ENCODE results near the gene COL15A1. TPM values are rescaled to one million over a fixed set of nuclear protein-coding genes. Genes with fewer than 3 reads are reported as not detected.

COL15A1 gene
- total and polyA plus RNA-seq, 2 of the 8 experiments (the other 6 are each of a cell fraction or from before 2014, with no cell fraction given) = 0.12 to 0.15 TPM

- TF ChIP-seq, protein P1, sequence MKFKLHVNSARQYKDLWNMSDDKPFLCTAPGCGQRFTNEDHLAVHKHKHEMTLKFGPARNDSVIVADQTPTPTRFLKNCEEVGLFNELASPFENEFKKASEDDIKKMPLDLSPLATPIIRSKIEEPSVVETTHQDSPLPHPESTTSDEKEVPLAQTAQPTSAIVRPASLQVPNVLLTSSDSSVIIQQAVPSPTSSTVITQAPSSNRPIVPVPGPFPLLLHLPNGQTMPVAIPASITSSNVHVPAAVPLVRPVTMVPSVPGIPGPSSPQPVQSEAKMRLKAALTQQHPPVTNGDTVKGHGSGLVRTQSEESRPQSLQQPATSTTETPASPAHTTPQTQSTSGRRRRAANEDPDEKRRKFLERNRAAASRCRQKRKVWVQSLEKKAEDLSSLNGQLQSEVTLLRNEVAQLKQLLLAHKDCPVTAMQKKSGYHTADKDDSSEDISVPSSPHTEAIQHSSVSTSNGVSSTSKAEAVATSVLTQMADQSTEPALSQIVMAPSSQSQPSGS (IDR thresholded peaks at IDR 0.05; ENCODE audit: low read length) = no peak
- TF ChIP-seq YY1 (IDR thresholded peaks at IDR 0.05; ENCODE audit: low read depth, low read length) (no peak), TAF1 (IDR thresholded peaks at IDR 0.05; ENCODE audit: low read depth, low read length) (no peak), HDAC6 (IDR thresholded peaks at IDR 0.05; ENCODE audit: low read depth, low read length) (no peak), RNF2 (IDR thresholded peaks at IDR 0.05; ENCODE audit: borderline replicate concordance, low read depth, low read length, missing control alignments, poor library complexity, severe bottlenecking) (no peak), CBX5 (IDR thresholded peaks at IDR 0.05; ENCODE audit: low read depth, low read length) (no peak), CTBP2 (IDR thresholded peaks at IDR 0.05; ENCODE audit: borderline replicate concordance, insufficient read depth, insufficient read length, low read length) (no peak)
These were observed 9.8 kb upstream of the COL15A1 start (continued) for GRCh38 chr9:98933890-98934289.

All from H1 (cell line).